ENCODE results near the gene DDX4. TPM values are rescaled to one million over a fixed set of nuclear protein-coding genes. Genes with fewer than 3 reads are reported as not detected.

Gene DDX4
- total RNA-seq, 4 donors from 2014 or later = not detected

- no peak for ATAC-seq
- Histone ChIP-seq H3K4me1 (no peaks in the 10 kb centered on the region), H3K9me3 (no peaks in the 10 kb centered on the region), H3K27me3 (no peaks in the 10 kb centered on the region), H3K36me3 (no peaks in the 10 kb centered on the region), H3K4me3 (no peak overlapping the region), H3K27ac (no peak overlapping the region)
- WGBS, 2 donors (ENCODE audit: low coverage in 1 of 2) = 75 to 100% methylated on average over 1 of the region's 1 CpG
- TF ChIP-seq POLR2AphosphoS5 (IDR thresholded peaks at IDR 0.05) (no peak), EP300 (IDR thresholded peaks at IDR 0.05) (no peak), CTCF (IDR thresholded peaks at IDR 0.05) (no peak), POLR2A (IDR thresholded peaks at IDR 0.05) (no peak)
Observed at GRCh38 chr5:55836191-55836590, 98.3 kb downstream of the DDX4 start.

GRCh38 chr5:55841976-55842375, 104.1 kb downstream of the DDX4 start:
- WGBS, 2 donors (ENCODE audit: low coverage in 1 of 2) = 73 to 76% methylated on average over 2 of the region's 2 CpGs
- no peak for ATAC-seq
- Histone ChIP-seq H3K4me1 (no peaks in the 10 kb centered on the region), H3K4me3 (no peak overlapping the region), H3K27ac (no peak overlapping the region), H3K27me3 (no peaks in the 10 kb centered on the region), H3K9me3 (peaks cover 0 to 9% (median 0%) of the 10 kb centered on the region in 3 donors), H3K36me3 (no peaks in the 10 kb centered on the region)
- no peak for TF ChIP-seq POLR2A (IDR thresholded peaks at IDR 0.05)
- no peak for TF ChIP-seq EP300 (IDR thresholded peaks at IDR 0.05)
- no peak for TF ChIP-seq POLR2AphosphoS5 (IDR thresholded peaks at IDR 0.05)
- no peak for TF ChIP-seq CTCF (IDR thresholded peaks at IDR 0.05)

- TF ChIP-seq EP300 (IDR thresholded peaks at IDR 0.05) = no peak
- H3K9me3 ChIP-seq = peaks cover 0 to 9% (median 0%) of the 10 kb centered on the region in 3 donors
- H3K27ac ChIP-seq = no peak overlapping the region
- no peak overlapping the region for H3K4me3 ChIP-seq
- no peaks in the 10 kb centered on the region for H3K4me1 ChIP-seq
- peaks cover 4% of the 10 kb centered on the region for H3K27me3 ChIP-seq
- H3K36me3 ChIP-seq = no peaks in the 10 kb centered on the region
- no peak for ATAC-seq
- WGBS, 2 donors (ENCODE audit: low coverage in 1 of 2) = 75 to 78% methylated on average over 1 of the region's 1 CpG
Observed at GRCh38 chr5:55847837-55848236, 110.0 kb downstream of the DDX4 start.

GRCh38 chr5:55848783-55849182, 110.9 kb downstream of the DDX4 start:
- WGBS, 2 donors (ENCODE audit: low coverage in 1 of 2) = 67 to 72% methylated on average over 2 of the region's 2 CpGs
- Histone ChIP-seq H3K9me3 (peaks cover 0 to 9% (median 0%) of the 10 kb centered on the region in 3 donors), H3K4me3 (no peak overlapping the region), H3K36me3 (no peaks in the 10 kb centered on the region), H3K27me3 (peaks cover 4% of the 10 kb centered on the region), H3K4me1 (no peaks in the 10 kb centered on the region), H3K27ac (no peak overlapping the region)
- no peak for ATAC-seq
- TF ChIP-seq POLR2A (IDR thresholded peaks at IDR 0.05) (no peak), POLR2AphosphoS5 (IDR thresholded peaks at IDR 0.05) (no peak), EP300 (IDR thresholded peaks at IDR 0.05) (no peak), CTCF (IDR thresholded peaks at IDR 0.05) (no peak)

GRCh38 chr5:55850839-55851674, 113.2 kb downstream of the DDX4 start, which contains the start of gene IL31RA:
IL31RA (plus strand) TSS chr5:55851357; CDS start chr5:55851571, 214 bp downstream.
- no peaks in the 10 kb centered on the region for H3K9me3 ChIP-seq
- no peaks in the 10 kb centered on the region for H3K36me3 ChIP-seq
- H3K4me1 ChIP-seq = no peaks in the 10 kb centered on the region
- H3K4me3 ChIP-seq = no peak within 1 kb of the TSS
- 86 to 89% methylated on average over 4 to 9 of the region's 10 CpGs for WGBS, 2 donors (ENCODE audit: low coverage in 1 of 2)
- peaks cover 9% of the 10 kb centered on the region for H3K27me3 ChIP-seq
- no peak within 1 kb of the TSS for H3K27ac ChIP-seq
- no peak for ATAC-seq
- TF ChIP-seq EP300 (IDR thresholded peaks at IDR 0.05) (no peak), POLR2AphosphoS5 (IDR thresholded peaks at IDR 0.05) (no peak)

GRCh38 chr5:55851675-55851979, 113.8 kb downstream of the DDX4 start:
- no peaks in the 10 kb centered on the region for H3K36me3 ChIP-seq
- TF ChIP-seq POLR2AphosphoS5 (IDR thresholded peaks at IDR 0.05) = no peak
- no peak for TF ChIP-seq POLR2A (IDR thresholded peaks at IDR 0.05)
- no peak for TF ChIP-seq CTCF (IDR thresholded peaks at IDR 0.05)
- no peak for TF ChIP-seq EP300 (IDR thresholded peaks at IDR 0.05)
- no peaks in the 10 kb centered on the region for H3K9me3 ChIP-seq
- H3K4me1 ChIP-seq = no peaks in the 10 kb centered on the region
- 65 to 81% methylated on average over 2 of the region's 2 CpGs for WGBS, 2 donors (ENCODE audit: low coverage in 1 of 2)
- no peak overlapping the region for H3K4me3 ChIP-seq
- H3K27ac ChIP-seq = no peak overlapping the region
- no peak for ATAC-seq
- peaks cover 9% of the 10 kb centered on the region for H3K27me3 ChIP-seq
